WTC11 (cell line): ENCODE measurements around the gene MAP3K6. TPM values are rescaled to one million over a fixed set of nuclear protein-coding genes. Genes with fewer than 3 reads are reported as not detected.

Experiments
- ATAC-seq: fragments of 200-7000 bp; cut with Tn5 transposase; 2 replicates; pipeline ENCODE4 v1.10.0; 2021; ENCODE audit warnings: mild to moderate bottlenecking, moderate library complexity
- CTCF ChIA-PET: fragments of 300-600 bp; sonication (Branson Sonifier 250); formaldehyde crosslinking; loops from one replicate; lab custom pipeline; 2021; ENCODE audit warnings: antibody characterized with exemption; lab: Charles Lee
- POLR2A ChIA-PET: fragments of 350-600 bp; sonication (Branson Sonifier 250); formaldehyde crosslinking; loops from one replicate; lab custom pipeline; 2021; ENCODE audit warnings: antibody characterized with exemption; lab: Charles Lee
- DNase-seq: peaks from one replicate; pipeline ENCODE4 v3.0.0; 2021; ENCODE audit warnings: low spot score
- H3K27ac Mint-ChIP-seq: 2 replicates; pipeline ENCODE4 v1.8.0; 2021; ENCODE audit warnings: mixed read lengths
- H3K27me3 Mint-ChIP-seq: 2 replicates; pipeline ENCODE4 v1.8.0; 2021; ENCODE audit warnings: low read depth, mild to moderate bottlenecking, moderate library complexity, mixed read lengths
- H3K36me3 Mint-ChIP-seq: 2 replicates; pipeline ENCODE4 v1.8.0; 2021; ENCODE audit warnings: mixed read lengths
- H3K4me1 Mint-ChIP-seq: 2 replicates; pipeline ENCODE4 v1.8.0; 2022; ENCODE audit warnings: mixed read lengths
- H3K4me3 Mint-ChIP-seq: 2 replicates; pipeline ENCODE4 v1.8.0; 2021; ENCODE audit warnings: mild to moderate bottlenecking, moderate library complexity, mixed read lengths
- H3K9me3 Mint-ChIP-seq: 2 replicates; pipeline ENCODE4 v1.8.0; 2021; ENCODE audit warnings: mixed read lengths
- ATF1 ChIP-seq: sonication (generic); formaldehyde crosslinking; IDR thresholded peaks from 2 replicates; pipeline ENCODE4 v1.8.1; 2023; ENCODE audit warnings: mild to moderate bottlenecking, moderate library complexity, missing genetic modification reagents
- CREM ChIP-seq: sonication (generic); formaldehyde crosslinking; IDR thresholded peaks from 2 replicates; pipeline ENCODE4 v1.8.1; 2022; ENCODE audit warnings: mild to moderate bottlenecking, missing genetic modification reagents, moderate library complexity
- FOXJ3 ChIP-seq: sonication (generic); formaldehyde crosslinking; IDR thresholded peaks from 2 replicates; pipeline ENCODE4 v1.9.0; 2021; ENCODE audit warnings: missing genetic modification reagents, mild to moderate bottlenecking, borderline replicate concordance
- FOXK1 ChIP-seq: sonication (generic); formaldehyde crosslinking; IDR thresholded peaks from 2 replicates; pipeline ENCODE4 v1.8.0; 2022; ENCODE audit warnings: mild to moderate bottlenecking, moderate library complexity, missing genetic modification reagents
- FOXP1 ChIP-seq: sonication (generic); formaldehyde crosslinking; IDR thresholded peaks from 2 replicates; pipeline ENCODE4 v1.8.0; 2022; ENCODE audit warnings: missing genetic modification reagents, mild to moderate bottlenecking, moderate library complexity, borderline replicate concordance
- GABPB1 ChIP-seq: sonication (generic); formaldehyde crosslinking; IDR thresholded peaks from 2 replicates; pipeline ENCODE4 v1.8.1; 2023; ENCODE audit warnings: mild to moderate bottlenecking, missing genetic modification reagents
- JAZF1 ChIP-seq: fragments of 250-450 bp; sonication (Bioruptor Pico); IDR thresholded peaks from 2 replicates; pipeline ENCODE4 v1.9.0; 2021; ENCODE audit warnings: moderate library complexity, mild to moderate bottlenecking, inconsistent platforms
- KAT7 ChIP-seq: sonication (generic); formaldehyde crosslinking; IDR thresholded peaks from 2 replicates; pipeline ENCODE4 v1.8.1; 2023; ENCODE audit warnings: missing genetic modification reagents, mild to moderate bottlenecking, borderline replicate concordance
- NR2C2 ChIP-seq: sonication (generic); formaldehyde crosslinking; IDR thresholded peaks from 2 replicates; pipeline ENCODE4 v1.8.0; 2022; ENCODE audit warnings: mild to moderate bottlenecking, missing genetic modification reagents
- SOX15 ChIP-seq: fragments of 250-450 bp; sonication (Bioruptor Pico); IDR thresholded peaks from 2 replicates; pipeline ENCODE4 v1.9.0; 2021; ENCODE audit warnings: mild to moderate bottlenecking
- ZNF423 ChIP-seq: fragments of 250-450 bp; sonication (Bioruptor Pico); IDR thresholded peaks from 2 replicates; pipeline ENCODE4 v2.1.2; 2022; ENCODE audit warnings: mild to moderate bottlenecking, moderate library complexity
- total RNA-seq: library from RNA; stranded (reverse); gene quantifications from 3 replicates; pipeline ENCODE4 v1.2.3, GENCODE V29; 2021
- TF ChIP-seq, protein P1 (sequence below): sonication (generic); formaldehyde crosslinking; IDR thresholded peaks from 2 replicates; pipeline ENCODE4 v1.8.1; 2023; ENCODE audit warnings: mild to moderate bottlenecking, missing genetic modification reagents, borderline replicate concordance
- TF ChIP-seq, protein P2 (sequence below): sonication (generic); formaldehyde crosslinking; IDR thresholded peaks from 2 replicates; pipeline ENCODE4 v1.8.0; 2022; ENCODE audit warnings: mild to moderate bottlenecking, missing genetic modification reagents
- TF ChIP-seq, protein P3 (sequence below): sonication (generic); formaldehyde crosslinking; IDR thresholded peaks from 2 replicates; pipeline ENCODE4 v1.8.0; 2022; ENCODE audit warnings: mild to moderate bottlenecking, missing genetic modification reagents
- TF ChIP-seq, protein P4 (sequence below): sonication (generic); formaldehyde crosslinking; IDR thresholded peaks from 2 replicates; pipeline ENCODE4 v1.8.0; 2022; ENCODE audit warnings: missing genetic modification reagents
- TF ChIP-seq, protein P5 (sequence below): sonication (generic); formaldehyde crosslinking; IDR thresholded peaks from 2 replicates; pipeline ENCODE4 v1.8.0; 2022; ENCODE audit warnings: mild to moderate bottlenecking, missing genetic modification reagents
- TF ChIP-seq, protein P6 (sequence below): fragments of 250-450 bp; sonication (Bioruptor Pico); conservative IDR thresholded peaks from 2 replicates; pipeline ENCODE4 v1.9.0; 2021; ENCODE audit warnings: mild to moderate bottlenecking
- TF ChIP-seq, protein P7 (sequence below): sonication (generic); formaldehyde crosslinking; conservative IDR thresholded peaks from 2 replicates; pipeline ENCODE4 v1.8.1; 2022; ENCODE audit warnings: mild to moderate bottlenecking, missing genetic modification reagents

Gene MAP3K6
- total RNA-seq, 1 experiment from 2014 or later: 15.0 TPM

DNA sequence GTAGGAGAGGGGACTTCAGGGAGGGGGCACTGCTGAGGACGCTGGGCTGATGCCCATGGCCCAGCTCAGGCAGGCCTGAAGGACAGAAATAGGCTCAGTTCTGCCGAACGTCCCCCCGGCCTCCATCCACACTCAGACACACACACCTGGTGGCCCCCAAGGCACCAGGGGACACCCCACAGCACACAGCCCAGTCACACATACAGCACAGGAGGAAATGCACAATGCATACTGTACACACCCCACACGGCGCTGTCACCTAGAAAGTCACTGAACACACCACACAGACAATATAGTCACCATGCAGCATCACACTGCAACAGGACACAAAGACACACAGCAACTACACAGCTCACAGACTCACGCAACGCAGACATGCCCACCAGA lies 24.4 kb downstream of the MAP3K6 start:
- no peak for ATAC-seq
- CTCF ChIA-PET: interaction anchor here (0.7 to 4.5 kb wide), 14 partner anchors 8 to 63 kb away, joined by 3 to 36 read pairs (median 6); partner anchors contain the start of gene MAP3K6
- POLR2A ChIA-PET: interaction anchor here (1.1 to 2.0 kb wide), 5 partner anchors 7 to 35 kb away, joined by 4 to 7 read pairs (median 5); no protein-coding TSS in a partner anchor
- peaks cover 9% of the 10 kb centered on the region; the same call in 1 of the 2 replicates for H3K36me3 Mint-ChIP-seq
- TF ChIP-seq FOXK1 (CRISPR knock-in tag) (0 out of 2 replicates have a peak, but pooled peaks have one; percentile 3), SOX15 (CRISPR knock-in tag) (no peak)
- peak overlapping the region; percentile 67 for H3K4me3 Mint-ChIP-seq
- H3K27ac Mint-ChIP-seq: peak overlapping the region; percentile 38
- H3K27me3 Mint-ChIP-seq: peaks cover 2% of the 10 kb centered on the region; the same call in 1 of the 2 replicates
- no peak for DNase-seq
- H3K9me3 Mint-ChIP-seq: no peaks in the 10 kb centered on the region
- H3K4me1 Mint-ChIP-seq: peaks cover 42% of the 10 kb centered on the region

DNA sequence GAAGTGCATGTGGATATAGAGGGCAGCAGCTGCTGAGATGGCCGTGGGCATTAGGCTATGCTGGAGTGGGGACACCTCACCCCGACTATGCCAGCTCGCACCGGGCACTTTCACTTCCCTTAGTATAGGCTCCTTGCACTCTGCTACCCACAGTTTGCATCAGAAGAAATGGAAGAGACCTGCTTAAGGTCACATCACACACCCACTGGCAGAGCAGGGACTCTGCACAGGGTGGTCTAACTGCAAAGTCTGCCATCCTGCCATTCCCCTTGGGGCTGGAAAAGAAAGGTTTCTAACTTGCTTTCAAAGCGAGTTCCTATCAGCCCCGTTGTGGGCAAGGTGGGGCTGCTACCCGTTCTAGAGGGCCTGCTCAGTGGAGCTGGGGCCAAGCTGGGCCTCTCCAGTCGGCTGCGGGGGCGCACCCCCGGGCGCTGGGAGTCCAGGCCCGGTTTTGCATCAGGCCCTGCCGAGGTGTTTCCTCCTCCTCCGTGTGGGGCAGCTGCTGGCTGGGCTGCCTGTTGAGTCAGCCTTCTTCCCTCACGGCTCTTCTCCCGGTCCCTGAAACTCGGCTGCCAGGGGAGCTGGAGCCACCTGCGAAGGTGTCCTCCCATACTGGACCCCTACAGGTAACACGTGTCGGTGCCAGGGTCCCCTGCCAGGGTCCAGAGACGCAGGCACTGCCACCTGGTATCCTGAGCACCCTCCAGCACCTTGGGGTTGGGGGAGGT lies 25.1 kb downstream of the MAP3K6 start, which contains the start of gene SYTL1:
Gene SYTL1 (plus strand): TSS at position 498 of the 728 bp plus-strand sequence. CDS start 3,313 bp downstream, outside the sequence.
- TF ChIP-seq, protein P1, sequence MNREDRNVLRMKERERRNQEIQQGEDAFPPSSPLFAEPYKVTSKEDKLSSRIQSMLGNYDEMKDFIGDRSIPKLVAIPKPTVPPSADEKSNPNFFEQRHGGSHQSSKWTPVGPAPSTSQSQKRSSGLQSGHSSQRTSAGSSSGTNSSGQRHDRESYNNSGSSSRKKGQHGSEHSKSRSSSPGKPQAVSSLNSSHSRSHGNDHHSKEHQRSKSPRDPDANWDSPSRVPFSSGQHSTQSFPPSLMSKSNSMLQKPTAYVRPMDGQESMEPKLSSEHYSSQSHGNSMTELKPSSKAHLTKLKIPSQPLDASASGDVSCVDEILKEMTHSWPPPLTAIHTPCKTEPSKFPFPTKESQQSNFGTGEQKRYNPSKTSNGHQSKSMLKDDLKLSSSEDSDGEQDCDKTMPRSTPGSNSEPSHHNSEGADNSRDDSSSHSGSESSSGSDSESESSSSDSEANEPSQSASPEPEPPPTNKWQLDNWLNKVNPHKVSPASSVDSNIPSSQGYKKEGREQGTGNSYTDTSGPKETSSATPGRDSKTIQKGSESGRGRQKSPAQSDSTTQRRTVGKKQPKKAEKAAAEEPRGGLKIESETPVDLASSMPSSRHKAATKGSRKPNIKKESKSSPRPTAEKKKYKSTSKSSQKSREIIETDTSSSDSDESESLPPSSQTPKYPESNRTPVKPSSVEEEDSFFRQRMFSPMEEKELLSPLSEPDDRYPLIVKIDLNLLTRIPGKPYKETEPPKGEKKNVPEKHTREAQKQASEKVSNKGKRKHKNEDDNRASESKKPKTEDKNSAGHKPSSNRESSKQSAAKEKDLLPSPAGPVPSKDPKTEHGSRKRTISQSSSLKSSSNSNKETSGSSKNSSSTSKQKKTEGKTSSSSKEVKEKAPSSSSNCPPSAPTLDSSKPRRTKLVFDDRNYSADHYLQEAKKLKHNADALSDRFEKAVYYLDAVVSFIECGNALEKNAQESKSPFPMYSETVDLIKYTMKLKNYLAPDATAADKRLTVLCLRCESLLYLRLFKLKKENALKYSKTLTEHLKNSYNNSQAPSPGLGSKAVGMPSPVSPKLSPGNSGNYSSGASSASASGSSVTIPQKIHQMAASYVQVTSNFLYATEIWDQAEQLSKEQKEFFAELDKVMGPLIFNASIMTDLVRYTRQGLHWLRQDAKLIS (CRISPR knock-in tag): peak; percentile 66; the same call in 1 of the 2 replicates
- TF ChIP-seq JAZF1 (CRISPR knock-in tag) (no peak), KAT7 (CRISPR knock-in tag) (0 out of 2 replicates have a peak, but pooled peaks have one; percentile 47), GABPB1 (peak; percentile 79), ATF1 (CRISPR knock-in tag) (0 out of 2 replicates have a peak, but pooled peaks have one; percentile 31), ZNF423 (peak; percentile 49), NR2C2 (CRISPR knock-in tag) (no peak), FOXJ3 (no peak), CREM (0 out of 2 replicates have a peak, but pooled peaks have one; percentile 38), FOXP1 (peak; percentile 31; the same call in 1 of the 2 replicates)
- TF ChIP-seq, protein P2, sequence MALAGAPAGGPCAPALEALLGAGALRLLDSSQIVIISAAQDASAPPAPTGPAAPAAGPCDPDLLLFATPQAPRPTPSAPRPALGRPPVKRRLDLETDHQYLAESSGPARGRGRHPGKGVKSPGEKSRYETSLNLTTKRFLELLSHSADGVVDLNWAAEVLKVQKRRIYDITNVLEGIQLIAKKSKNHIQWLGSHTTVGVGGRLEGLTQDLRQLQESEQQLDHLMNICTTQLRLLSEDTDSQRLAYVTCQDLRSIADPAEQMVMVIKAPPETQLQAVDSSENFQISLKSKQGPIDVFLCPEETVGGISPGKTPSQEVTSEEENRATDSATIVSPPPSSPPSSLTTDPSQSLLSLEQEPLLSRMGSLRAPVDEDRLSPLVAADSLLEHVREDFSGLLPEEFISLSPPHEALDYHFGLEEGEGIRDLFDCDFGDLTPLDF: 0 out of 2 replicates have a peak, but pooled peaks have one; percentile 49
- TF ChIP-seq, protein P3, sequence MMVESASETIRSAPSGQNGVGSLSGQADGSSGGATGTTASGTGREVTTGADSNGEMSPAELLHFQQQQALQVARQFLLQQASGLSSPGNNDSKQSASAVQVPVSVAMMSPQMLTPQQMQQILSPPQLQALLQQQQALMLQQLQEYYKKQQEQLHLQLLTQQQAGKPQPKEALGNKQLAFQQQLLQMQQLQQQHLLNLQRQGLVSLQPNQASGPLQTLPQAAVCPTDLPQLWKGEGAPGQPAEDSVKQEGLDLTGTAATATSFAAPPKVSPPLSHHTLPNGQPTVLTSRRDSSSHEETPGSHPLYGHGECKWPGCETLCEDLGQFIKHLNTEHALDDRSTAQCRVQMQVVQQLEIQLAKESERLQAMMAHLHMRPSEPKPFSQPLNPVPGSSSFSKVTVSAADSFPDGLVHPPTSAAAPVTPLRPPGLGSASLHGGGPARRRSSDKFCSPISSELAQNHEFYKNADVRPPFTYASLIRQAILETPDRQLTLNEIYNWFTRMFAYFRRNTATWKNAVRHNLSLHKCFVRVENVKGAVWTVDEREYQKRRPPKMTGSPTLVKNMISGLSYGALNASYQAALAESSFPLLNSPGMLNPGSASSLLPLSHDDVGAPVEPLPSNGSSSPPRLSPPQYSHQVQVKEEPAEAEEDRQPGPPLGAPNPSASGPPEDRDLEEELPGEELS (CRISPR knock-in tag): no peak
- TF ChIP-seq, protein P4, sequence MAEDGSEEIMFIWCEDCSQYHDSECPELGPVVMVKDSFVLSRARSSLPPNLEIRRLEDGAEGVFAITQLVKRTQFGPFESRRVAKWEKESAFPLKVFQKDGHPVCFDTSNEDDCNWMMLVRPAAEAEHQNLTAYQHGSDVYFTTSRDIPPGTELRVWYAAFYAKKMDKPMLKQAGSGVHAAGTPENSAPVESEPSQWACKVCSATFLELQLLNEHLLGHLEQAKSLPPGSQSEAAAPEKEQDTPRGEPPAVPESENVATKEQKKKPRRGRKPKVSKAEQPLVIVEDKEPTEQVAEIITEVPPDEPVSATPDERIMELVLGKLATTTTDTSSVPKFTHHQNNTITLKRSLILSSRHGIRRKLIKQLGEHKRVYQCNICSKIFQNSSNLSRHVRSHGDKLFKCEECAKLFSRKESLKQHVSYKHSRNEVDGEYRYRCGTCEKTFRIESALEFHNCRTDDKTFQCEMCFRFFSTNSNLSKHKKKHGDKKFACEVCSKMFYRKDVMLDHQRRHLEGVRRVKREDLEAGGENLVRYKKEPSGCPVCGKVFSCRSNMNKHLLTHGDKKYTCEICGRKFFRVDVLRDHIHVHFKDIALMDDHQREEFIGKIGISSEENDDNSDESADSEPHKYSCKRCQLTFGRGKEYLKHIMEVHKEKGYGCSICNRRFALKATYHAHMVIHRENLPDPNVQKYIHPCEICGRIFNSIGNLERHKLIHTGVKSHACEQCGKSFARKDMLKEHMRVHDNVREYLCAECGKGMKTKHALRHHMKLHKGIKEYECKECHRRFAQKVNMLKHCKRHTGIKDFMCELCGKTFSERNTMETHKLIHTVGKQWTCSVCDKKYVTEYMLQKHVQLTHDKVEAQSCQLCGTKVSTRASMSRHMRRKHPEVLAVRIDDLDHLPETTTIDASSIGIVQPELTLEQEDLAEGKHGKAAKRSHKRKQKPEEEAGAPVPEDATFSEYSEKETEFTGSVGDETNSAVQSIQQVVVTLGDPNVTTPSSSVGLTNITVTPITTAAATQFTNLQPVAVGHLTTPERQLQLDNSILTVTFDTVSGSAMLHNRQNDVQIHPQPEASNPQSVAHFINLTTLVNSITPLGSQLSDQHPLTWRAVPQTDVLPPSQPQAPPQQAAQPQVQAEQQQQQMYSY (CRISPR knock-in tag): peak; percentile 98
- TF ChIP-seq, protein P5, sequence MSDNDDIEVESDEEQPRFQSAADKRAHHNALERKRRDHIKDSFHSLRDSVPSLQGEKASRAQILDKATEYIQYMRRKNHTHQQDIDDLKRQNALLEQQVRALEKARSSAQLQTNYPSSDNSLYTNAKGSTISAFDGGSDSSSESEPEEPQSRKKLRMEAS (CRISPR knock-in tag): peak; percentile 62
- TF ChIP-seq, protein P6, sequence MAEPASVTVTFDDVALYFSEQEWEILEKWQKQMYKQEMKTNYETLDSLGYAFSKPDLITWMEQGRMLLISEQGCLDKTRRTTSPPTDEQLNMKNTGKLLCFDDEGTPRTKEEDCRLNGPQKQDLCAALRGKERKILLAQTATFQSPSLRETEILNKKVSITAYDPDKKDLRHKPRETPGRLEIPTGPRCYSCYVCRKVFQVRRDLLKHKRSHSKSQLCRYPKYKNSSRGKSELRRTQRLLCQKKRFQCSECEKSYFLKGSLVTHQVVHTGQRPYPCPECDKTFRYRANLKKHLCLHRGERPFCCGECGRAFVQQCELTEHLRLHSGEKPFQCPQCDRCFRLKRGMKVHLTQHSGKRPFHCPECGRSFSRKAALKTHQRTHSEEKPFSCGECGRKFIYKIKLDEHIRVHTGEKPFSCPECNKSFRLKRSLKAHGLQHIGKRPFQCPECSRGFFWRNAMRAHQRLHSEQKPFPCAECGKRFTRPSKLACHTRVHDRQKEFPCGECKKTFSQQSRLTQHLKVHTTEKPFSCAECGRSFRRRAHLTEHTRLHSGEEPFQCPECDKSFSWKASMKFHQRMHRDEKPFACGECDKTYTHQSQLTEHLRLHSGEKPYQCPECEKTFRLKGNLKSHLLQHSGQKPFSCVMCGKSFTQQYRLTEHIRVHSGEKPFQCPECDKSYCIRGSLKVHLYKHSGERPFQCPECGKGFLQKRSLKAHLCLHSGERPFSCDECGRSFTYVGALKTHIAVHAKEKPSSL (CRISPR knock-in tag): no peak
- TF ChIP-seq, protein P7, sequence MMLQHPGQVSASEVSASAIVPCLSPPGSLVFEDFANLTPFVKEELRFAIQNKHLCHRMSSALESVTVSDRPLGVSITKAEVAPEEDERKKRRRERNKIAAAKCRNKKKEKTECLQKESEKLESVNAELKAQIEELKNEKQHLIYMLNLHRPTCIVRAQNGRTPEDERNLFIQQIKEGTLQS: no peak
- DNase-seq (peak; percentile 72), ATAC-seq (peak; percentile 80)
- Mint-ChIP-seq H3K27ac (peak within 1 kb of the TSS; percentile 38), H3K4me1 (peaks cover 39% of the 10 kb centered on the region), H3K9me3 (no peaks in the 10 kb centered on the region), H3K4me3 (peak within 1 kb of the TSS; percentile 67), H3K27me3 (peaks cover 2% of the 10 kb centered on the region; the same call in 1 of the 2 replicates), H3K36me3 (peaks cover 7% of the 10 kb centered on the region; the same call in 1 of the 2 replicates)
- ChIA-PET POLR2A (interaction anchor here (0.6 to 2.0 kb wide), 6 partner anchors 8 to 83 kb away, joined by 4 to 12 read pairs (median 6); no protein-coding TSS in a partner anchor), CTCF (interaction anchor here (0.7 to 4.5 kb wide), 14 partner anchors 9 to 1170 kb away, joined by 3 to 36 read pairs (median 6); partner anchors contain the start of gene MAP3K6)
